ENCODE results near the gene IL17RB. TPM values are rescaled to one million over a fixed set of nuclear protein-coding genes. Genes with fewer than 3 reads are reported as not detected.

IL17RB gene
- total RNA-seq, 1 donor from 2014 or later = 0.16 TPM

- H3K4me2 ChIP-seq (ENCODE audit: low read length) = no peak overlapping the region
- no peak for DNase-seq (ENCODE audit: low read depth)
- Mint-ChIP-seq H3K4me1 (ENCODE audit: low read depth, unreplicated experiment) (peaks cover 13% of the 10 kb centered on the region), H3K27ac (ENCODE audit: unreplicated experiment) (no peak overlapping the region), H3K36me3 (ENCODE audit: low read depth, unreplicated experiment) (no peaks in the 10 kb centered on the region), H3K4me3 (ENCODE audit: unreplicated experiment) (no peak overlapping the region), H3K27me3 (ENCODE audit: low read depth, unreplicated experiment) (peaks cover 9% of the 10 kb centered on the region), H3K9me3 (ENCODE audit: unreplicated experiment) (no peaks in the 10 kb centered on the region)
- H3K36me3 ChIP-seq (ENCODE audit: insufficient read depth, low read length) = no peaks in the 10 kb centered on the region
- FAIRE-seq = no peak
- no peaks in the 10 kb centered on the region for H3K79me2 ChIP-seq (ENCODE audit: insufficient read depth, low read length)
- no peaks in the 10 kb centered on the region for H3K9me3 ChIP-seq (ENCODE audit: insufficient read depth, low read depth, low read length)
- H3K4me1 ChIP-seq (ENCODE audit: insufficient read depth, low read length) = no peaks in the 10 kb centered on the region
- H2AFZ ChIP-seq (ENCODE audit: low read depth, low read length) = no peak overlapping the region
- H3K9ac ChIP-seq (ENCODE audit: low read length) = no peak overlapping the region
- TF ChIP-seq EZH2 (IDR thresholded peaks at IDR 0.05; ENCODE audit: insufficient read depth, low read length) (no peak), CTCF (IDR thresholded peaks at IDR 0.05; ENCODE audit: insufficient read depth, low read depth, low read length) (no peak)
- no peaks in the 10 kb centered on the region for H3K27me3 ChIP-seq (ENCODE audit: insufficient read depth, low read length)
- no peak overlapping the region for H3K4me3 ChIP-seq (ENCODE audit: insufficient read depth, low read depth, low read length)
- H3K27ac ChIP-seq (ENCODE audit: low read depth, low read length) = no peak overlapping the region
- H4K20me1 ChIP-seq (ENCODE audit: insufficient read depth, low read length) = no peaks in the 10 kb centered on the region
Observed at GRCh38 chr3:53820756-53821580, 25.4 kb upstream of the IL17RB start.

- H3K27me3 ChIP-seq (ENCODE audit: insufficient read depth, low read length) = no peaks in the 10 kb centered on the region
- Mint-ChIP-seq H3K36me3 (ENCODE audit: low read depth, unreplicated experiment) (no peaks in the 10 kb centered on the region), H3K4me1 (ENCODE audit: low read depth, unreplicated experiment) (peaks cover 17% of the 10 kb centered on the region), H3K9me3 (ENCODE audit: unreplicated experiment) (no peaks in the 10 kb centered on the region), H3K27me3 (ENCODE audit: low read depth, unreplicated experiment) (peaks cover 9% of the 10 kb centered on the region), H3K27ac (ENCODE audit: unreplicated experiment) (no peak overlapping the region), H3K4me3 (ENCODE audit: unreplicated experiment) (no peak overlapping the region)
- H3K4me2 ChIP-seq (ENCODE audit: low read length) = no peak overlapping the region
- H3K9ac ChIP-seq (ENCODE audit: low read length) = no peak overlapping the region
- H3K27ac ChIP-seq (ENCODE audit: low read depth, low read length) = no peak overlapping the region
- H4K20me1 ChIP-seq (ENCODE audit: insufficient read depth, low read length) = no peaks in the 10 kb centered on the region
- H3K4me1 ChIP-seq (ENCODE audit: insufficient read depth, low read length) = no peaks in the 10 kb centered on the region
- no peaks in the 10 kb centered on the region for H3K9me3 ChIP-seq (ENCODE audit: insufficient read depth, low read depth, low read length)
- no peak for FAIRE-seq
- H2AFZ ChIP-seq (ENCODE audit: low read depth, low read length) = no peak overlapping the region
- DNase-seq (ENCODE audit: low read depth) = no peak
- no peaks in the 10 kb centered on the region for H3K36me3 ChIP-seq (ENCODE audit: insufficient read depth, low read length)
- no peaks in the 10 kb centered on the region for H3K79me2 ChIP-seq (ENCODE audit: insufficient read depth, low read length)
- H3K4me3 ChIP-seq (ENCODE audit: insufficient read depth, low read depth, low read length) = no peak overlapping the region
- no peak for TF ChIP-seq EZH2 (IDR thresholded peaks at IDR 0.05; ENCODE audit: insufficient read depth, low read length)
Observed at GRCh38 chr3:53821631-53822121, 24.7 kb upstream of the IL17RB start.

- H3K9me3 Mint-ChIP-seq (ENCODE audit: unreplicated experiment) = no peaks in the 10 kb centered on the region
- no peaks in the 10 kb centered on the region for H3K27me3 ChIP-seq (ENCODE audit: insufficient read depth, low read length)
- H3K27ac ChIP-seq (ENCODE audit: low read depth, low read length) = no peak overlapping the region
- H3K27me3 Mint-ChIP-seq (ENCODE audit: low read depth, unreplicated experiment) = peaks cover 9% of the 10 kb centered on the region
- H3K79me2 ChIP-seq (ENCODE audit: insufficient read depth, low read length) = no peaks in the 10 kb centered on the region
- no peak for TF ChIP-seq EZH2 (IDR thresholded peaks at IDR 0.05; ENCODE audit: insufficient read depth, low read length)
- TF ChIP-seq CTCF (IDR thresholded peaks at IDR 0.05; ENCODE audit: insufficient read depth, low read depth, low read length) = no peak
- no peak for FAIRE-seq
- no peak overlapping the region for H2AFZ ChIP-seq (ENCODE audit: low read depth, low read length)
- H3K4me1 Mint-ChIP-seq (ENCODE audit: low read depth, unreplicated experiment) = peaks cover 17% of the 10 kb centered on the region
- H3K9me3 ChIP-seq (ENCODE audit: insufficient read depth, low read depth, low read length) = no peaks in the 10 kb centered on the region
- no peaks in the 10 kb centered on the region for H3K4me1 ChIP-seq (ENCODE audit: insufficient read depth, low read length)
- H3K27ac Mint-ChIP-seq (ENCODE audit: unreplicated experiment) = no peak overlapping the region
- H3K36me3 ChIP-seq (ENCODE audit: insufficient read depth, low read length) = no peaks in the 10 kb centered on the region
- no peaks in the 10 kb centered on the region for H3K36me3 Mint-ChIP-seq (ENCODE audit: low read depth, unreplicated experiment)
- no peaks in the 10 kb centered on the region for H4K20me1 ChIP-seq (ENCODE audit: insufficient read depth, low read length)
- DNase-seq (ENCODE audit: low read depth) = no peak
- no peak overlapping the region for H3K4me3 ChIP-seq (ENCODE audit: insufficient read depth, low read depth, low read length)
- H3K9ac ChIP-seq (ENCODE audit: low read length) = no peak overlapping the region
- no peak overlapping the region for H3K4me2 ChIP-seq (ENCODE audit: low read length)
- no peak overlapping the region for H3K4me3 Mint-ChIP-seq (ENCODE audit: unreplicated experiment)
Observed at GRCh38 chr3:53822331-53822741, 24.0 kb upstream of the IL17RB start.

Data from astrocyte (in vitro differentiated cells and primary cell).